ENCODE results near the gene BBS5.
"Not testable (repeated sequence)": the region's sequence is repeated elsewhere in the genome, so short reads cannot be mapped to it uniquely, and the experiment has no call there.

The BBS5 gene

DNA sequence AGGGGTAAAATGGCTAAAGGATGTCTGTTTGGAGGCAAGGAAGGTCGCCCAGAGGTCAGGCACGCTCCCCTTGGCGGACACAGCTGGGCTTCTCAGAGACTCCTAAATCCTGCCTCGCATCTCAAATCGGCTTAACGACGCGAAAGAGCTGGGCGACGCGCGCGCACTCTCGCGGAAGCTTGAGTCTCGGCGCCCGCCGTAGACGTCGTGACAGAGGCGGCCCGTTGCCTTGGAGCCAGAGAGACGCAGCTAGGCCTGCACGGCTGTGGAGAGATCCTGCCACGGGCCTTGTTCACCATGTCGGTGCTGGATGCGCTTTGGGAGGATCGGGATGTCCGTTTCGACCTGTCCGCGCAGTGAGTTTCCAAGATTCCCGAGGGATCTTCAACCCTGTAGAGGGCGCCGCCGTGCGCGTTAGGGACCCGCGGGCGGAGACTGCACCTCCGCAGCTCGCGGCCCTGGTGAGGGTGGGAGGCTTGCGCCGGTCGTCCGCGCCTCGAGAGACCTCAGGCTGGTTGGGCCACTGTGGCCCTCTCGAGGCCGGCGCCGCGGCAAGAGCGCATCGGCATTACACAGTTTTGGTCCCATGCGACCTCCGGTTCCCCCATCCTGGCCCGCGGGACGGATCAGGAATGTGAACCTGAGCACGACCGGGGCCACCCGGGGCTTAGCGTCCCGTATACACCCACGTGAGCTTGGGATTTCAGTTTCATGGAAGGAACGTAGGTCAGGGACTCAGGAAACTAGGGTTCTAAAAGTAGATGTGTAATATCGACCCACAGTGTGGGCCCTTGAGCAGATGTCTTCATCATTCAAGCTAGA, at the start of gene BBS5:
Gene BBS5 (plus strand): TSS at position 238 of the 822 bp plus-strand sequence. CDS start 60 bp downstream, at position 298.
- peak; percentile 51 to 59 for DNase-seq

DNA sequence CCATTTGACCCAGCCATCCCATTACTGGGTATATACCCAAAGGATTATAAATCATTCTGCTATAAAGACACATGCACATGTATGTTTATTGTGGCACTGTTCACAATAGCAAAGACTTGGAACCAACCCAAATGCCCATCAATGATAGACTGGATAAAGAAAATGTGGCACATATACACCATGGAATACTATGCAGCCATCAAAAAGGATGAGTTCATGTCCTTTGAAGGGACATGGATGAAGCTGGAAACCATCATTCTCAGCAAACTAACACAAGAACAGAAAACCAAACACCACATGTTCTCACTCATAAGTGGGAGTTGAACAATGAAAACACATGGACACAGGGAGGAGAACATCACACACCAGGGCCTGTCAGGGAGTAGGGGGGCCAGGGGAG, 47.5 kb upstream of the BBS5 start:
- DNase-seq: not testable (repeated sequence)

DNA sequence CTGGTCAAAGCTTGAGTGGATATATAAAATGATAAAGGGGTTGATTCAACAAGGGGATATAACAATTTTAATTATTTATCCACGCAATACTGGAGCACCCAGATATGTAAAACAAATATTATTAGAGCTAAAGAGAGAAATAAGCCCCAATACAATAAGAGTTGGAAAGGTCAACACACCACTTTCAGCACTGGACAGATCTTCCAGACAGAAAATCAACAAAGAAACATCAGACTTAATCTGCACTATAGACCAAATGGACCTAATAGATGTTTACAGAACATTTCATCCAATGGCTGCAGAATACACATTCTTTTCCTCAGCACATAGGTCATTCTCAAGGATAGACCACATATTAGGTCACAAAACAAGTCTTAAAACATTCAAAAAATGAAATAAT, 45.1 kb upstream of the BBS5 start:
- not testable (repeated sequence) for DNase-seq

- no peak for DNase-seq
These were observed 40.7 kb upstream of the BBS5 start for GRCh38 chr2:169438466-169439072.

- DNase-seq: no peak
These were observed 39.4 kb upstream of the BBS5 start for GRCh38 chr2:169439900-169440299.

GRCh38 chr2:169446452-169446851, 32.8 kb upstream of the BBS5 start:
- DNase-seq: no peak

DNA sequence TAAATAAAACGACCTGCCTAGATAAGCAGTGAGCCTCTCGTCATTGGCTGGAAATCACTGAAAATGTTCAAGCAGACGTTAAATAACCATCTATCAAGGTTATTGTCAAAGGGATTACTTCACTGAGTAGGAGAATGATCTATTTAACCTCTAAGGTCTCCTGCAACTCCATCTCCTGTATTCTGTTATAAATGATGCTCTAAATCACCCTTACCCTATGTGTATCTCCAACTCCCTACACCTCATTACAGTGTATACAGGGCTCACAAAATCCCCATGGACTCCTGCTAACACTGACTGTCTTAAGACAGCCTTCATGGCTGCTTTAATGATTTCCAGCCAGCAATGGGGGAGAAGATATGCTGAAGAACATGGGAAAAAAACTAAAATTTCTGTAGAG, 31.0 kb upstream of the BBS5 start:
- DNase-seq: no peak

- DNase-seq: no peak
These were observed 30.4 kb upstream of the BBS5 start for GRCh38 chr2:169448865-169449264.

- peak in 1 of 2 experiments; percentile 19 for DNase-seq
These were observed 27.2 kb upstream of the BBS5 start for GRCh38 chr2:169452080-169452479.

DNA sequence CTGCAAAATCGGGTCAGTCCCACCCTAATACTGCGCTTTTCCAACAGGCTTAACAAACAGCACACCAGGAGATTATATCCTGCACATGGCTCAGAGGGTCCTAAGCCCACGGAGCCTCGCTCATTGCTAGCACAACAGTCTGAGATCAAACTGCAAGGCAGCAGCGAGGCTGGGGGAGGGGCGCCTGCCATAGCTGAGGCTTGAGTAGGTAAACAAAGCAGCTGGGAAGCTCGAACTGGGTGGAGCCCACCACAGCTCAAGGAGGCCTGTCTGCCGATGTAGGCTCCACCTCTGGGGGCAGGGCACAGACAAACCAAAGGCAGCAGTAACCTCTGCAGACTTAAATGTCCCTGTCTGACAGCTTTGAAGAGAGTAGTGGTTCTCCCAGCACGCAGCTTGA, 26.2 kb upstream of the BBS5 start:
- DNase-seq: not testable (repeated sequence)

GRCh38 chr2:169461143-169461542, 18.2 kb upstream of the BBS5 start:
- no peak for DNase-seq

GRCh38 chr2:169462896-169463695, 16.2 kb upstream of the BBS5 start:
- DNase-seq: no peak

DNA sequence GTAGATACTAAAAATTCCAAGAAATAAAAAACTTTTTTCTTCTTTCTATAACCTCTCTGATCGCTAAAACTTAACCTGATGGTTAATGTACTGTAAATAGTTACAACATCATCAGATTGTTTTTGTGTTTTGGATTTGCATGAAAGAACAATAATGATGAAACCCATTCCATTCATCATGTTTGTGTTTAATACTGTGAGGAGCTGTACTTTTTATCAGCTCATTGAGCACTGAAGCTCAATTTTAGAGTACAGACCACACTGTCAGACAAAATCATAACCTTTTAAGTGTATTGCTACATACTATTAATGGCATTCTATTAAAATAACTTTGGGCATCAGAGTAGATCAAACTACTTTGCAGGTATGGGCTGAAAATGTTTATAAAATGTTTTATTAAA, 14.8 kb upstream of the BBS5 start:
- no peak for DNase-seq

GRCh38 chr2:169464882-169465281, 14.4 kb upstream of the BBS5 start:
- no peak for DNase-seq

- DNase-seq: no peak
These were observed 10.5 kb upstream of the BBS5 start for GRCh38 chr2:169468841-169469240.

DNA sequence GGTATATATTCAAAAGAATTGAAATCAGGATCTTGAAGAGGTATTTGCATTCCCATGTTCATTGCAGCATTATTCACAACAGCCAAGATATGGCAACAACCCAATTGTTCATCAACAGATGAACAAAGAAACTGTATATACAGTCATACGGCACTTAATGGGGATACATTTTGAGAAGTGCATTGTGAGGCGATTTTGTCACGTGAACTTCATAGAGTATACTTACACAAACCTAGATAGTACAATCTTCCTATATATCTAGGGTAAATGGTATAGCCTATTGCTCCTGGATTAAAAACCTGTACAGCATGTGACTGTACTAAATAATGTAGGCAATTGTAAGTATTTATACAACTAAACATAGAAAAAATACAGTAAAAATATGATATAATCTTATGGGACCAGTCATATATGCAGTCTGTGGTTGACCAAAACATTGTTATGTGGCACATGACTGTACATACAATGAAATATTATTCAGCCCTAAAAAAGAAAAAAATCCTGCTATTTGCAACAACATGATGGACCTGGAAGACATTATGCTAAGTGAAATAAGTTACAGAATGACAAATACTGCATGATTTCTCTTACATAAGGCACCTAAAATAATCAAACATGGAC, 9.2 kb upstream of the BBS5 start:
- no peak for DNase-seq

DNA sequence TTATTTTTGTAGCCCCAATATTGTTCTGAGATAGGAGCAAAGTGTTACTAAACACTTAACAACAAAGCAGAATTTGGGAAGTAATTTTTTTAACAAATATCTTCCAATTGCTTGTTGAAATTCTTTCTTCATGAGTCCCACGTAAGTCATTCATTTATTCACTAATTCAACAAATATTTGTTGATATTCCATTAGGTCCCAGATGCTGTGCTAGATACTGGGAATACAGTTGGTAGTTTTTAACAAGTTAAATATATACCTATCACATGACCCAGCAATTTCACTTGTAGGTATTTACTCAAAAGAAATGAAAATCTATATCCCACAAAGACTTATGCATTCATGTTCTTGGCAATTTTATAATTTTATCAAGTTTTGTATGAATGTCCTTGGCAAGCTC, 7.0 kb upstream of the BBS5 start:
- DNase-seq: no peak

- no peak for DNase-seq
These were observed 2.8 kb upstream of the BBS5 start for GRCh38 chr2:169476459-169476858.

GRCh38 chr2:169478339-169478738, 955 bp upstream of the BBS5 start:
- DNase-seq: no peak

GRCh38 chr2:169478745-169479256, 493 bp upstream of the BBS5 start:
- no peak for DNase-seq

DNA sequence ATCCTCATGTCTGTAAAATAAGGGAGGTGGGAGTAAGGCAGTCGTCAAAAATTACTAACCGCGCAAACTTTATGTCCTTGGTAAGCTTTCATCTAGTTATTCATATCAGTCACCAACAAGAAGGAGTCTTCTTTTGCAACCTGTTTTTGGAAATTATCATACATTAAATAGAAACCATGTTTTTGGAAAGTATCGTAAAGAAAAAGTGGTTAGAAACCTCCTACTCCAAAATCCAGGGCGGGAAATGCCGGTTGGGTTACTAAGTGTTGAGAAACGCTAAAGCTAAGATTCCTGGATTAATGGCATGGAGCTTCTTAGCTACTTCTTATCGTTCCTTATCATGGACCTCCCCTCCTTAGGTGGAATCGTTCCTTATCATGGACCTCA, 778 bp downstream of the BBS5 start:
- no peak for DNase-seq

GRCh38 chr2:169485650-169486138, 6.4 kb downstream of the BBS5 start:
- no peak for DNase-seq

GRCh38 chr2:169486487-169486886, 7.2 kb downstream of the BBS5 start:
- DNase-seq: no peak

Data from SHP77 (cell line).